Breast epithelium (tissue), 4 donors: ENCODE data around the gene KDM4B. TPM values are rescaled to one million over a fixed set of nuclear protein-coding genes. Genes with fewer than 3 reads are reported as not detected.

ENCODE experiments used
- DNase-seq, 2 donors: peaks; one replicate each; pipeline ENCODE4 v3.0.0-alpha.2; 2019; ENCODE audit warnings: low spot score in 2 of 2
- H3K27ac ChIP-seq, 2 donors: fragments of 200-600 bp; sonication (generic) in 1 of 2; one replicate each; pipeline ENCODE4 v1.5.1; 2016 to 2019; ENCODE audit warnings: mild to moderate bottlenecking in 1 of 2
- H3K27me3 ChIP-seq, 2 donors: fragments of 200-600 bp; sonication (generic) in 1 of 2; one replicate each; pipeline versions ENCODE4 v1.5.1 to v1.6.0; 2017 to 2019; ENCODE audit warnings: control low read depth in 1 of 2, mild to moderate bottlenecking in 1 of 2
- H3K36me3 ChIP-seq: fragments of 200-600 bp; one replicate; pipeline ENCODE4 v1.5.1; 2019
- H3K4me1 ChIP-seq, 2 donors: fragments of 200-600 bp; sonication (generic); one replicate each; pipeline ENCODE4 v1.5.1; 2016 to 2019; ENCODE audit warnings: control low read depth in 1 of 2
- H3K4me3 ChIP-seq, 3 donors: fragments of 200-600 bp; sonication (generic); 1 replicate in 2 of 3; 2 replicates in 1 of 3; pipeline ENCODE4 v1.5.1; 2016 to 2019; ENCODE audit warnings: mild to moderate bottlenecking in 3 of 3, moderate library complexity in 2 of 3
- H3K9me3 ChIP-seq, 2 donors: fragments of 200-600 bp; sonication (generic) in 1 of 2; one replicate each; pipeline ENCODE4 v1.5.1; 2016 to 2019; ENCODE audit warnings: control low read depth in 1 of 2
- POLR2A ChIP-seq: fragments of 450-650 bp; IDR thresholded peaks from one replicate; pipeline ENCODE4 v1.6.1; 2016; ENCODE audit warnings: antibody characterized with exemption, mild to moderate bottlenecking, moderate library complexity
- POLR2AphosphoS5 ChIP-seq, 3 donors: sonication (generic); formaldehyde crosslinking; IDR thresholded peaks; one replicate each; pipeline ENCODE4 v1.6.1; 2017; ENCODE audit warnings: antibody characterized with exemption in 3 of 3
- intact Hi-C: fragments of 100-400 bp; cut with DNase I; formaldehyde crosslinking; loops from one replicate; pipeline ENCODE4 v1.15.1; 2023; ENCODE audit warnings: low total_unique reads
- total RNA-seq, 3 donors: library from RNA; depleted of rRNA; stranded (reverse); fragments of >200 nt; gene quantifications; one replicate each; pipeline ENCODE4 v1.1.0, GENCODE V29; 2016
- TF ChIP-seq, protein P1 (sequence below), 3 donors: fragments of 450-650 bp; IDR thresholded peaks; one replicate each; pipeline ENCODE4 v1.5.1; 2016 to 2017; ENCODE audit warnings: antibody characterized with exemption in 3 of 3, mild to moderate bottlenecking in 3 of 3, moderate library complexity in 3 of 3

Gene KDM4B
- total RNA-seq, 3 donors from 2014 or later = 25.0 to 55.3 (median 40.3) TPM

DNA sequence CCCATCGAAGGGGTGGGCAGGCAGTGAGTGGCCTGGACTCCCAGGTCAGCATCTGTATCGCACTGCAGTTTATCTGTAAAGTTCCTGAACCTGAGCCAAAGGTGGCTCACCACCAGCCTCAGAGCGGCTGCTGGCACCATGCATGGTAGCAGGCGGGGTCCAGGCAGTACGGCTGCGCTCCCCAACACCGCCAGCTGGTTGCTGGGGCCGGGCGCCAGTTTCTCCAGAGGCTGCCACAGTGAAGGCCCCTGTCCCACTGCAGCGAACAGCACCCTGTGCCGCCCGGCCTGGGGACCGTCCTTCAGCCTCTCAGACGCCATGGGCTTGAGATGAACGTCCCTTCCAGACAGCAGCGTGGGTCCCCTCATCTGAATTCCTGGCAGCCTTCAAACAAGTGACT lies 109.8 kb downstream of the KDM4B start:
- no peaks in the 10 kb centered on the region for H3K36me3 ChIP-seq

DNA sequence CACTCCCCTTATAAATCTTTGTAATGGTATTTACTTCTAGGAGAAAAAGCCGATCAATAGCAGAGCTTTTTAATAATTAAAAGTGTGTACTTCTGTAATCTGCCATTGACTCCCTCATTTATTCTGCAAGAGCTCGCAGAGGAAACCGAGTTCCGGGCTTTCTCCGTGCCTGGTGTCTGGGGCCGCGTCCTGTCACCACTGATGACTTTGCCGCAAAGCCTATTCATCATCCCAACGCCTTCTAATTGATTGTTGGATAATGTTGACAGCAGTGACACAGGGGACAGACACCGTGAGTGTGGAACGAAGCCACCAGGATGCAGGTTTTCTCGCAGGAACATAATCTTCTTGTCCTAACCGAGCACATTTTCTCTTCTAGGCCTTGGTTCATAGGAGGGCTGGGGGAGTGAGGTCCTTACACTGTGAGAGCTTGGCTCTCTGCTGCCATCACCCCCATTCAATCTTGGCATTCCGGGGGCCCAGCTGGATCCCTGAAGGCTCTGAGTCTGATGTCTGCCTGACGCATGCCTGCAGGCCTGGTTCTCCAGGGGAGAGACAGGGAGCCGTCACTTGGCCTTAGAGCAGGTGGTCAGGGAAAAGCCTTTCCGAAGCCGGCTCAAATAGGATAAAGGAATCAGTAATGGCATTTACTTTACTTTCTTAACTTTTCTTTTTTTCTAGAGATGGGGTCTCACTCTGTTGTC lies 110.3 kb downstream of the KDM4B start:
- intact Hi-C loops = no loop called here
- Histone ChIP-seq H3K4me1 (no peaks in the 10 kb centered on the region), H3K36me3 (no peaks in the 10 kb centered on the region), H3K9me3 (no peaks in the 10 kb centered on the region), H3K4me3 (no peak overlapping the region), H3K27ac (no peak overlapping the region), H3K27me3 (no peaks in the 10 kb centered on the region)
- TF ChIP-seq POLR2A (no peak), POLR2AphosphoS5 (IDR thresholded peaks at IDR 0.05) (no peak)
- TF ChIP-seq, protein P1, sequence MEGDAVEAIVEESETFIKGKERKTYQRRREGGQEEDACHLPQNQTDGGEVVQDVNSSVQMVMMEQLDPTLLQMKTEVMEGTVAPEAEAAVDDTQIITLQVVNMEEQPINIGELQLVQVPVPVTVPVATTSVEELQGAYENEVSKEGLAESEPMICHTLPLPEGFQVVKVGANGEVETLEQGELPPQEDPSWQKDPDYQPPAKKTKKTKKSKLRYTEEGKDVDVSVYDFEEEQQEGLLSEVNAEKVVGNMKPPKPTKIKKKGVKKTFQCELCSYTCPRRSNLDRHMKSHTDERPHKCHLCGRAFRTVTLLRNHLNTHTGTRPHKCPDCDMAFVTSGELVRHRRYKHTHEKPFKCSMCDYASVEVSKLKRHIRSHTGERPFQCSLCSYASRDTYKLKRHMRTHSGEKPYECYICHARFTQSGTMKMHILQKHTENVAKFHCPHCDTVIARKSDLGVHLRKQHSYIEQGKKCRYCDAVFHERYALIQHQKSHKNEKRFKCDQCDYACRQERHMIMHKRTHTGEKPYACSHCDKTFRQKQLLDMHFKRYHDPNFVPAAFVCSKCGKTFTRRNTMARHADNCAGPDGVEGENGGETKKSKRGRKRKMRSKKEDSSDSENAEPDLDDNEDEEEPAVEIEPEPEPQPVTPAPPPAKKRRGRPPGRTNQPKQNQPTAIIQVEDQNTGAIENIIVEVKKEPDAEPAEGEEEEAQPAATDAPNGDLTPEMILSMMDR (IDR thresholded peaks at IDR 0.05) = no peak
- no peak for DNase-seq

More for the DNA sequence above, 109.8 kb downstream of the KDM4B start:
- TF ChIP-seq POLR2AphosphoS5 (IDR thresholded peaks at IDR 0.05) = no peak
- Histone ChIP-seq H3K4me3 (no peak overlapping the region), H3K4me1 (no peaks in the 10 kb centered on the region), H3K27ac (no peak overlapping the region), H3K9me3 (no peaks in the 10 kb centered on the region), H3K27me3 (no peaks in the 10 kb centered on the region)
- no peak for DNase-seq
- intact Hi-C loops = no loop called here

DNA sequence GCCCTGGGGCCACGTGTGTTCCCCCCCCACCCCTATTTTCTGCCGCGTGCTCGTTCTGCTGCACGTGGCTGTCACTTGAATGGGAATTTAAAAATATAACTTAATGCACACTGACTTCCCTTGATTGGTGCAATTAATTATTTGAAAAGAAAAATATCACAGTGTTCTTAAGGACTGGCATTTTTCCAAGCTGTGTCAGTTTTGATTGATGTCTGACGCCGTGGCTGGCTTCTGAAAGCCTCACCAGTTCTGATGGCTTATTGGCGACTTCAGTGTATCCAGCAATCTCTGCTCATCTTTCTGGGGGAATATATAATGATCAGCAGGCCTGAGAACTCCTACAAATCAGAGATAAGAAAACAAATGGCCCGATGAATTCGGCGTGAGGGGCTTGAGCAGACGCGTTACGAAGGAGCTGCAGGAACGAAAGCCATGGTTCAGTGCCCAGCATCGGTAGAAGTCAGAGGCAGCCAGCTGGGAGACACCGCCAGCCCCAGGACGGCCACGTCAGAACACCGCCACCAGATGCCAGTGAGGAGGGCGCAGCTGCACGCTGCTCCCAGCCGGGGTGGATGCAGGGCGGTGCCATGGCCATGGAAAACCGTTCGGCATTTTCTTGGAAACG lies 111.2 kb downstream of the KDM4B start:
- Histone ChIP-seq H3K4me1 (no peaks in the 10 kb centered on the region), H3K4me3 (no peak overlapping the region), H3K9me3 (no peaks in the 10 kb centered on the region), H3K27ac (no peak overlapping the region), H3K36me3 (no peaks in the 10 kb centered on the region), H3K27me3 (no peaks in the 10 kb centered on the region)
- TF ChIP-seq POLR2AphosphoS5 (IDR thresholded peaks at IDR 0.05) = no peak
- no peak for TF ChIP-seq POLR2A
- TF ChIP-seq, protein P1 (IDR thresholded peaks at IDR 0.05) = no peak
- intact Hi-C loops = no loop called here
- DNase-seq = no peak

DNA sequence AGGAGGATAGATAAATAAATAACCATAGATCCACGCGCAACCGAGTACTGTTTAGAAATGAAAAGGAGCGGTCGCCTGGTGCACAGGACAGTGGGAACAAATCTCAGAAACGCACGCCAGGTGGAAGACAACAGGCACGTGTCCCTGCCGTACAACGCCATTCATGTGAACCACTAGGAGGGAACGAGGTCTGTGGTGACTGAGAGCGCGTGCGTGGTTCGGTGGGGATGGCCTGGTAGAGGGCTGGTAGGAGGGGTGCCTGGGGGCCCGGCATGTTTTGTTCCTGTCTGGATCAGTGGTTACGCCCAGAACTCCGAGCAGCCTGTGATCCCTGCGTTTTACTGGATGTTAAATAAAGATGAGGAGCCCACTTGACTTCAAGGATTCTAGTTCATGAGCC lies 111.9 kb downstream of the KDM4B start:
- intact Hi-C loops = no loop called here
- no peaks in the 10 kb centered on the region for H3K27me3 ChIP-seq
- TF ChIP-seq, protein P1 (IDR thresholded peaks at IDR 0.05) = no peak
- TF ChIP-seq POLR2A (no peak), POLR2AphosphoS5 (IDR thresholded peaks at IDR 0.05) (no peak)
- H3K4me3 ChIP-seq = no peak overlapping the region
- DNase-seq = no peak
- H3K36me3 ChIP-seq = no peaks in the 10 kb centered on the region
- H3K4me1 ChIP-seq = no peaks in the 10 kb centered on the region
- H3K27ac ChIP-seq = no peak overlapping the region
- H3K9me3 ChIP-seq = no peaks in the 10 kb centered on the region

DNA sequence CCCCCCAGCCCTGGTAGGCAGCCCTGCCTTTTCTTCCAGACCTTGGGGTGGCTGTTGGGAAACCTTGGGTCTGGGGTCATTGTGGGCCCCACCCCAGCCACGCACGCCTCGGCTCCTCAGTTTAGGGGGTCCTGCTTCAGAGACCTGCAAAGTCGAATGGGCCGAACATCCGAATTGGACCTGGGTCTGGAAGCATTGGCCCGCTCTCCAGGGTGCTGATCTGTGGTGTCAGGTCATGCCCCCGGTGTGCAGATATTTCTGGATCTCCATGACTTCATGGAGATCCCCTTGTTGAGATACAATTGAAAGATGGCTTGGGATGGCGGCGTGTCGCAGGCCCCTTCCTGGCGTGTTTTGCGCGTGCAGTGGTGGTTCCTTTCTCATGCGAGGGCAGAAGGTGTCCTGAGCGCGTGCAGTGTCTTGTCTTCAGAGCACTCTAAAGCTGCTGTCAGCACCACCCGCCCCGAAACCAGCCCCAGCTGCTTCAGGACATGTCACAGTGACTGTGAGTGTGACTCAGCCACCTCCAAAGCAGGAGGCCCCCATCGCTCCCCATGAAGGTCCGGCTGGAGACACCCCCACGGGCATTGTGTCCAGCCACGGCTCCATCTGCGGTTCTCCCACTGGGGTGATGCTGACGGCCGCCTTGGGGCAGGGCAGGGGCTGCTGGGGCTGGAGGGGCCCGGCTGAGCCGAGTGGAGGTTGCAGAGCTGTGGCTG lies 112.7 kb downstream of the KDM4B start:
- intact Hi-C loops = no loop called here
- no peak for TF ChIP-seq POLR2A
- TF ChIP-seq, protein P1 (IDR thresholded peaks at IDR 0.05) = no peak
- Histone ChIP-seq H3K9me3 (no peaks in the 10 kb centered on the region), H3K4me1 (no peaks in the 10 kb centered on the region), H3K36me3 (no peaks in the 10 kb centered on the region), H3K27me3 (no peaks in the 10 kb centered on the region), H3K27ac (no peak overlapping the region), H3K4me3 (no peak overlapping the region)
- no peak for DNase-seq
